Neuronal stem cell (in vitro differentiated cells): ENCODE measurements around the gene TMA7B.
A peak's percentile ranks its signal among the peaks of the same experiment; 100 is the strongest.

Source experiments
- DNase-seq: peaks from one replicate; pipeline ENCODE4 v3.0.0-alpha.2; 2013; ENCODE audit warnings: low spot score
- H2AFZ ChIP-seq: one replicate; pipeline ENCODE4 v1.6.1; 2013; ENCODE audit warnings: mild to moderate bottlenecking, low read length, inconsistent platforms
- H2AK5ac ChIP-seq: 2 replicates; pipeline ENCODE4 v1.6.1; 2013; ENCODE audit warnings: low read depth, mild to moderate bottlenecking, inconsistent platforms, low read length, moderate library complexity, mixed read lengths
- H2BK120ac ChIP-seq: 2 replicates; pipeline ENCODE4 v1.6.1; 2013; ENCODE audit warnings: low read depth, mild to moderate bottlenecking, inconsistent platforms, low read length, moderate library complexity, mixed read lengths
- H2BK12ac ChIP-seq: one replicate; pipeline ENCODE4 v1.6.1; 2013; ENCODE audit warnings: low read length, inconsistent platforms
- H2BK15ac ChIP-seq: 2 replicates; pipeline ENCODE4 v1.6.1; 2013; ENCODE audit warnings: mild to moderate bottlenecking, low read length, inconsistent platforms, mixed read lengths
- H2BK5ac ChIP-seq: one replicate; pipeline ENCODE4 v1.6.1; 2013; ENCODE audit warnings: inconsistent platforms, mild to moderate bottlenecking, low read length, moderate library complexity
- H3K14ac ChIP-seq: one replicate; pipeline ENCODE4 v1.6.1; 2013; ENCODE audit warnings: low read length, inconsistent platforms
- H3K18ac ChIP-seq: 2 replicates; pipeline ENCODE4 v1.6.1; 2013; ENCODE audit warnings: low read length, inconsistent platforms
- H3K23ac ChIP-seq: 2 replicates; pipeline ENCODE4 v1.6.1; 2013; ENCODE audit warnings: low read depth, mild to moderate bottlenecking, mixed read lengths, low read length, inconsistent platforms; ENCODE audit not compliant: poor library complexity
- H3K27ac ChIP-seq: replicated peaks from 3 replicates; pipeline ENCODE4 v1.5.1; 2013; ENCODE audit warnings: low read length, inconsistent platforms
- H3K27me3 ChIP-seq, 3 experiments: 2 replicates each; pipeline ENCODE4 v1.6.1; 2013; ENCODE audit warnings: low read length in 3 of 3, mild to moderate bottlenecking in 2 of 3, inconsistent platforms in 1 of 3, low read depth in 1 of 3, mixed read lengths in 1 of 3, moderate library complexity in 1 of 3; ENCODE audit not compliant: control insufficient read depth in 3 of 3, insufficient read depth in 3 of 3
- H3K36me3 ChIP-seq, 2 donors: replicated peaks in 1 of 2; 2 replicates each; pipeline ENCODE4 v1.6.1; 2013; ENCODE audit warnings: low read length in 2 of 2; ENCODE audit not compliant: control insufficient read depth in 2 of 2, insufficient read depth in 2 of 2
- H3K4ac ChIP-seq: 2 replicates; pipeline ENCODE4 v1.6.1; 2013; ENCODE audit warnings: inconsistent platforms, mild to moderate bottlenecking, low read length, moderate library complexity
- H3K4me1 ChIP-seq, 2 donors: 1 replicate in 1 of 2; 2 replicates in 1 of 2; pipeline ENCODE4 v1.6.1; 2013; ENCODE audit warnings: low read length in 2 of 2, low read depth in 1 of 2; ENCODE audit not compliant: control insufficient read depth in 2 of 2, insufficient read depth in 1 of 2
- H3K4me2 ChIP-seq: one replicate; pipeline ENCODE4 v1.6.1; 2013; ENCODE audit warnings: mild to moderate bottlenecking, low read length, inconsistent platforms; ENCODE audit not compliant: insufficient read depth, poor library complexity, severe bottlenecking
- H3K4me3 ChIP-seq, 2 donors: 2 replicates each; pipeline ENCODE4 v1.5.1; 2013; ENCODE audit warnings: low read length in 2 of 2, mild to moderate bottlenecking in 2 of 2, inconsistent platforms in 1 of 2, moderate library complexity in 1 of 2
- H3K79me1 ChIP-seq: one replicate; pipeline ENCODE4 v1.6.1; 2013; ENCODE audit warnings: low read depth, mild to moderate bottlenecking, inconsistent platforms, low read length, moderate library complexity
- H3K9ac ChIP-seq: one replicate; pipeline ENCODE4 v1.6.1; 2013; ENCODE audit warnings: mild to moderate bottlenecking, low read depth, low read length, inconsistent platforms; ENCODE audit not compliant: poor library complexity
- H3K9me3 ChIP-seq, 2 donors: replicated peaks in 1 of 2; 2 replicates each; pipeline versions ENCODE3 to v1.6.1; 2013; ENCODE audit warnings: low read length in 2 of 2, mild to moderate bottlenecking in 2 of 2, inconsistent platforms in 1 of 2, low read depth in 1 of 2, mixed read lengths in 1 of 2, moderate library complexity in 1 of 2; ENCODE audit not compliant: control insufficient read depth in 2 of 2, insufficient read depth in 1 of 2
- H4K8ac ChIP-seq: one replicate; pipeline ENCODE4 v1.6.1; 2013; ENCODE audit warnings: low read depth, mild to moderate bottlenecking, inconsistent platforms, low read length, moderate library complexity
- H4K91ac ChIP-seq: one replicate; pipeline ENCODE4 v1.6.1; 2013; ENCODE audit warnings: low read length, low read depth, mild to moderate bottlenecking, inconsistent platforms; ENCODE audit not compliant: poor library complexity
- WGBS, 2 donors: extraction: QIAGEN DNeasy Blood & Tissue Kit; methylation state at CpG; one replicate each; pipeline ENCODE4 v1.1.7; 2013; ENCODE audit warnings: missing lambda C conversion rate in 2 of 2, mixed read lengths in 1 of 2; ENCODE audit not compliant: insufficient read length in 2 of 2, insufficient replicate concordance in 1 of 2; ENCODE audit errors: extremely low coverage in 2 of 2; 5-methylcytosine and 5-hydroxymethylcytosine counted together

The TMA7B gene

DNA sequence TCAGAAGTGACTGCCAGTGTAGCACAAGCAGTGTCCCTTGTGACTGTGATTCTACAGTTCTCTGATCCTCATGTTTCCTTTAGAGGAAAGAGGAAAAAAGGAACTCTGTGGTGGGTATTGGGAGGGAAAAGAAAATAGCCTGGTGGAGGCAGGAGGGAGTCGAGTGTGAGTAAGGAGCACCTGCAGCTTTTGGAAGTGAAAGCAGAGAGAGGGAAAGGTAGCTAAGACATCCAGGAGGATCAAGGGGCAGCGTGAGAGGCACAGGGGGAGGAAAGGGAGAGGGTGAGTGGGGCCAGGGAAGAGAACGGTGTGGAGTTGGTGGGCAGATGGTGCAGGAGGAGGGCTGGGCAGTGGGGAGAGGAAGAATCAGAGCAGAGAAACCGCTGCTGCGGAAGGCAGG is 12.4 kb downstream of the TMA7B start:
- H3K79me1 ChIP-seq: no peaks in the 10 kb centered on the region
- H3K36me3 ChIP-seq: no peaks in the 10 kb centered on the region
- no peak overlapping the region for H4K91ac ChIP-seq
- no peak overlapping the region for H4K8ac ChIP-seq
- no peak overlapping the region for H3K4ac ChIP-seq
- peak overlapping the region; percentile 53 for H3K9ac ChIP-seq
- no peak overlapping the region for H3K27ac ChIP-seq
- no CpG with 5 or more reads among the region's 5 CpGs for WGBS, 2 donors
- no peak overlapping the region for H2BK12ac ChIP-seq
- peaks cover 0 to 22% of the 10 kb centered on the region in 2 donors for H3K4me1 ChIP-seq
- H3K4me3 ChIP-seq: no peak overlapping the region
- no peak overlapping the region for H2BK15ac ChIP-seq
- H2AFZ ChIP-seq: no peak overlapping the region
- no peak overlapping the region for H3K4me2 ChIP-seq
- H3K18ac ChIP-seq: peak overlapping the region; percentile 89
- H3K14ac ChIP-seq: no peak overlapping the region
- H3K9me3 ChIP-seq: no peaks in the 10 kb centered on the region
- no peak overlapping the region for H2BK120ac ChIP-seq
- H3K27me3 ChIP-seq: peaks cover 0 to 11% (median 0%) of the 10 kb centered on the region in 3 experiments
- H2BK5ac ChIP-seq: no peak overlapping the region
- H2AK5ac ChIP-seq: no peak overlapping the region
- no peak overlapping the region for H3K23ac ChIP-seq
- no peak for DNase-seq

DNA sequence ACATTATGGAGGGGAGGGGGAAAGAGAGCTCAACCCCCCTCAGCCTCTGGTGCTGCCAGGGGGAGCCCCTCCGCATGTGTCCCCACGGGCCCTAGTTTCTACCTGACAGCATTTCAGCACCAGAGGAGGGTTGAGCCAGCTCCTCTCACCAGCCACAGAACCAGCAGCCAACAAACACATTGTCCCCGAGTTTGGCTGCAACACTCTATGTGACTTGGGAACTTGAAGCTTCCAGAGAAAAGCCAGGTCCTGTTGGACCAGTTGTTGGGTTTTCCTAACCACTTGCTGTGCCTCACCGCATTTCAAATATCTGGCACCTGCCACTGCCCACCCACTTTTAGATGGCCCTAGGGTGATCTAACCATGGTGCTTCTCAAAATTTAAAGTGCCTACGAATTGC is 13.5 kb downstream of the TMA7B start:
- no peak overlapping the region for H3K27ac ChIP-seq
- H3K23ac ChIP-seq: no peak overlapping the region
- WGBS, 2 donors: no CpG with 5 or more reads among the region's 5 CpGs
- H2AK5ac ChIP-seq: no peak overlapping the region
- no peaks in the 10 kb centered on the region for H3K36me3 ChIP-seq
- no peak overlapping the region for H3K18ac ChIP-seq
- no peak overlapping the region for H2BK5ac ChIP-seq
- no peak overlapping the region for H2BK12ac ChIP-seq
- H3K4me3 ChIP-seq: no peak overlapping the region
- H3K14ac ChIP-seq: no peak overlapping the region
- H3K9me3 ChIP-seq: no peaks in the 10 kb centered on the region
- peaks cover 0 to 11% (median 0%) of the 10 kb centered on the region in 3 experiments for H3K27me3 ChIP-seq
- H3K79me1 ChIP-seq: no peaks in the 10 kb centered on the region
- no peak overlapping the region for H3K9ac ChIP-seq
- H3K4me2 ChIP-seq: no peak overlapping the region
- no peak overlapping the region for H2AFZ ChIP-seq
- no peak overlapping the region for H2BK15ac ChIP-seq
- no peak overlapping the region for H3K4ac ChIP-seq
- H4K91ac ChIP-seq: no peak overlapping the region
- DNase-seq: no peak
- H3K4me1 ChIP-seq: peaks cover 0 to 16% of the 10 kb centered on the region in 2 donors
- no peak overlapping the region for H2BK120ac ChIP-seq
- no peak overlapping the region for H4K8ac ChIP-seq

DNA sequence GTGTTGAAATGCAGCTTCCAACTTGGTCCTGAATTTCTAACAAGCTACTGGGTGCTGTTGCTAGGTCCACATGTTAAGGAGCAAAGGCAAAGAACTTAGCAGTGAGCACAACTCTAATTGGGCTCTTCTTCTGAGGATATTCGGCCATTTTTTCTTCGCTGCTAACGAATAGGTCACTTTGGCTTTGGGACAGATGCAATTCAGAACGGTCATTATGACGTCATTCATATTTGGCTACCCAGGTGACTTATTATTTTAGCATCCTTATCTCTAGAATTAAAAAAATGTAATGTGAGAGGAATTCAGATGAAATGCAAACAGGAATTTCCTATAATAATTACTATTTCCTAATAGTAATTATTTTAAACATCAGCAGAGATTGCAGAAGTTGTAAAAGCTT is 13.9 kb downstream of the TMA7B start:
- H2AK5ac ChIP-seq: no peak overlapping the region
- H3K4me1 ChIP-seq: peaks cover 0 to 12% of the 10 kb centered on the region in 2 donors
- no peak overlapping the region for H4K8ac ChIP-seq
- no peak overlapping the region for H3K9ac ChIP-seq
- H3K36me3 ChIP-seq: no peaks in the 10 kb centered on the region
- H3K27ac ChIP-seq: no peak overlapping the region
- no peak overlapping the region for H2AFZ ChIP-seq
- no peaks in the 10 kb centered on the region for H3K79me1 ChIP-seq
- no peak overlapping the region for H3K4me3 ChIP-seq
- no peak overlapping the region for H2BK120ac ChIP-seq
- H4K91ac ChIP-seq: no peak overlapping the region
- no peak overlapping the region for H3K18ac ChIP-seq
- no CpG with 5 or more reads among the region's 5 CpGs for WGBS, 2 donors
- H3K23ac ChIP-seq: no peak overlapping the region
- H3K27me3 ChIP-seq: peaks cover 0 to 11% (median 0%) of the 10 kb centered on the region in 3 experiments
- no peak for DNase-seq
- H3K14ac ChIP-seq: no peak overlapping the region
- H3K4ac ChIP-seq: no peak overlapping the region
- H2BK5ac ChIP-seq: no peak overlapping the region
- H3K9me3 ChIP-seq: no peaks in the 10 kb centered on the region
- H2BK12ac ChIP-seq: no peak overlapping the region
- H2BK15ac ChIP-seq: no peak overlapping the region
- H3K4me2 ChIP-seq: no peak overlapping the region

DNA sequence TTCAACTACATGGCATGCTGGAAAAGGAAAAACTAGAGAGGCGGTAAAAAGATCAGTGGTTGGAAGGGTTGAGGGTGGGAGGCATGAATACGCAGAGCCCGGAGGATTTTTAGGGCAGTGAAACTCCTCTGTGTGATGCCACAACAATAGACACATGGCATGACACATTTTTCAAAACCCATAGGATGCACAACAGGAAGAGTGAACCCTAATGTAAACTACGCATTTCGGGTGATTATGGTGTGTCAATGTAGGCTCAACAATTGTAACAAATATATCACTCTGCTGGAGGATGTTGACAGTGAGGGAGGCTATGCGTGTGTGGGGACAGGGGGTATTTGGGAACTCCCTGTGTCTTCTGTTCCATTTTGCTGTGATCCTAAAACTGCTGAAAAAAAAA is 18.9 kb downstream of the TMA7B start:
- no peak overlapping the region for H3K4me2 ChIP-seq
- no peak overlapping the region for H4K91ac ChIP-seq
- peaks cover 0 to 8% (median 0%) of the 10 kb centered on the region in 3 experiments for H3K27me3 ChIP-seq
- no peak overlapping the region for H3K23ac ChIP-seq
- no peak overlapping the region for H3K9ac ChIP-seq
- H2BK15ac ChIP-seq: no peak overlapping the region
- H3K36me3 ChIP-seq: no peaks in the 10 kb centered on the region
- no peak overlapping the region for H3K4me3 ChIP-seq
- no CpG with 5 or more reads among the region's 6 CpGs for WGBS, 2 donors
- H3K14ac ChIP-seq: no peak overlapping the region
- H4K8ac ChIP-seq: no peak overlapping the region
- no peak overlapping the region for H2AK5ac ChIP-seq
- no peak for DNase-seq
- H3K27ac ChIP-seq: no peak overlapping the region
- no peak overlapping the region for H2BK120ac ChIP-seq
- no peaks in the 10 kb centered on the region for H3K79me1 ChIP-seq
- H3K4ac ChIP-seq: no peak overlapping the region
- no peak overlapping the region for H3K18ac ChIP-seq
- no peaks in the 10 kb centered on the region for H3K9me3 ChIP-seq
- no peak overlapping the region for H2BK12ac ChIP-seq
- no peak overlapping the region for H2BK5ac ChIP-seq
- H3K4me1 ChIP-seq: peaks cover 0 to 2% of the 10 kb centered on the region in 2 donors
- H2AFZ ChIP-seq: no peak overlapping the region
